HUDEP-2 (cell line): ENCODE data around the gene FGB.
A peak's percentile ranks its signal among the peaks of the same experiment; 100 is the strongest.

Experiments
- DNase-seq, 76 experiments: peaks; one replicate each; lab custom pipeline; 2025; ENCODE audit not compliant: unreplicated experiment in 76 of 76; lab: John Stamatoyannopoulos, UW

Gene FGB

DNA sequence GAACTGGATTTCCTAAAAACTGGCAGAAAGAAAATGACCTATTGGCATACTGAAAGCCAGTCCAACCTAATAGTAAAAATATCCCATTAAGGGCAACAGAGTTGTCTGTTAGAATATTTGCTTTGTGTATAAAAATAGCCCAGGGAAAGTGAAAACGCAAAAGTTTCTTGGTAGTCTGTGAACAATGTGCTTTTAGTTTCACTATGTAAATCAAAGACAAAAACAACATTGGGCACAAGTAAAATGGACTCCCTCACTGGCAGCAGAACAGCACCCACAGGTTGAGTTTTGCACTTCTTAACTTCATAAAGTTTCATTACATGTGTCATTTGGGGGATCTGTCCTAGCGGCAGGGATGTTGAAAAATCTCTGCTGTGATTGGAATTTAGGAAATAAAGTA lies 53.9 kb downstream of the FGB start:
- DNase-seq = no peak

GRCh38 chr4:154617820-154618317 lies 55.1 kb downstream of the FGB start:
- DNase-seq = no peak

DNA sequence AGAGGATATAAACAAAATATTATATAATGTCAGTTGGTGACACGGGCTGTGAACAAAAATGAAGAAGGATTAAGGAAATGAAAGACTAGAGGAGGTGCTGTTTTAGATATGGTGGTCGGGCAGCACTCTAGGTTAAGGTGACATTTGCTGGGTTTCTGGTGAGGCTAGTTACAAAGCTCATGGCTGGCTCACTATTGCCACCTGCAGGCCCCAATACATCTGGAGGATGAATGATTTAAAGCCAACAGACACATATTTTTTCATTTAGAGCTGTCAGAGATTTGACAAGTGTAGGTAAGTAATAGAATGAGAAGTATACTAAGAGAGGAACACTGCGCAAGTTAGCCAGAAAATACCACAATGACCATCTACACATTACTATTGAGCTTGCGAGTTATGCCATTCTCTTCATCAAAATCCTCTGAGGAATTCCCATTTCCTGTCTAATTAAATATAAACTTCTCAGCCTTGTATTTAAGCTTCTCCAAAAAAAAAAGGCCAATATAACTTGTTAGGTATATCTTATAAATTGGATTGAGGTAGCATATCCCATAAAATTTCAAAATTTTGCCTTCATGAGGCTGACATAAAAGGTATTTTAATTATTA lies 56.0 kb downstream of the FGB start:
- peak in 43 of 76 experiments; percentile 1 to 53 (median 17) for DNase-seq

DNA sequence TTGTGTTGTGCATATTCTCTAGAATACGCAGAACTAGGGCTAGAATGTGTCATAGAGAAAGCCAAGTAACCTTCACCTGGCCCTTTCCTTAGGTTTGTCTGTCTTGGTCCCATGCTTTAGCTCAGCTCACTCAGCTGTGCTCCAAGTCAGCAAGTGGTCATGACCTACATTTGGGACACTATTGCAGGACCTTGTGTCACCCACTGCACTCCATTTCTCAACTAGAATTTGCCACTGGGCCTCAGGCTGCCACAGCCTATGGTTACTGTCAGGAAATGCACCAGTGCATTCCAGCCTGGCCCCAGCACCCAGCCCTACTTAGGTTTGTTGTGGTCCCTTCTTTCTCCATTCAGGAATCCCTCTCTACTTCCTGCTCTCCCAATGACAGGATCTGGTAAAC lies 57.3 kb downstream of the FGB start:
- no peak for DNase-seq
